T-cell (primary cell): ENCODE results near the gene KIF1C. TPM values are rescaled to one million over a fixed set of nuclear protein-coding genes. Genes with fewer than 3 reads are reported as not detected.

Experiments used
- ATAC-seq, 4 experiments: fragments of 200-7000 bp in 3 of 4; fragments of 150-1000 bp in 1 of 4; cut with Tn5 transposase; replicated peaks in 1 of 4; 1 replicate in 3 of 4; 2 replicates in 1 of 4; pipeline ENCODE4 v1.10.0; 2021; ENCODE audit warnings: moderate library complexity in 3 of 4, mild to moderate bottlenecking in 2 of 4, moderate number of reproducible peaks in 1 of 4
- CTCF ChIA-PET, 2 donors: fragments of 300-600 bp; sonication (Branson Sonifier 250); formaldehyde crosslinking; loops; one replicate each; lab custom pipeline; 2022; ENCODE audit warnings: antibody characterized with exemption in 2 of 2; lab: Charles Lee
- POLR2A ChIA-PET, 2 donors: fragments of 300-600 bp; sonication (Branson Sonifier 250); formaldehyde crosslinking; loops; one replicate each; lab custom pipeline; 2022; ENCODE audit warnings: antibody characterized with exemption in 2 of 2; lab: Charles Lee
- DNase-seq, 35 experiments: peaks; one replicate each; pipeline versions ENCODE4 v3.0.0 to v3.0.0-alpha.2; 2013 to 2023
- H3K27ac ChIP-seq: one replicate; pipeline ENCODE4 v1.5.1; 2013; ENCODE audit warnings: low read length
- H3K27me3 ChIP-seq, 2 experiments: replicated peaks in 1 of 2; 1 replicate in 1 of 2; 2 replicates in 1 of 2; pipeline versions ENCODE4 v1.6.1 to v1.7.0; 2013; ENCODE audit warnings: low read length in 1 of 2, mixed read lengths in 1 of 2; ENCODE audit not compliant: control insufficient read depth in 2 of 2, insufficient read depth in 2 of 2; ENCODE audit errors: extremely low read depth in 1 of 2
- H3K36me3 ChIP-seq, 2 donors: 1 replicate in 1 of 2; 2 replicates in 1 of 2; pipeline versions ENCODE4 v1.6.1 to v1.7.0; 2013; ENCODE audit warnings: low read length in 1 of 2; ENCODE audit not compliant: control insufficient read depth in 2 of 2, insufficient read depth in 1 of 2; ENCODE audit errors: extremely low read depth in 1 of 2
- H3K4me1 ChIP-seq, 2 experiments: 1 replicate in 1 of 2; 2 replicates in 1 of 2; pipeline versions ENCODE4 v1.6.1 to v1.7.0; 2013; ENCODE audit warnings: low read length in 2 of 2, mixed read lengths in 1 of 2; ENCODE audit not compliant: insufficient read depth in 2 of 2, control insufficient read depth in 1 of 2; ENCODE audit errors: extremely low read depth in 1 of 2
- H3K4me3 ChIP-seq, 2 donors: 1 replicate in 1 of 2; 2 replicates in 1 of 2; pipeline versions ENCODE4 v1.5.1 to v1.7.0; 2013; ENCODE audit warnings: mild to moderate bottlenecking in 2 of 2, low read length in 1 of 2, moderate library complexity in 1 of 2; ENCODE audit not compliant: control insufficient read depth in 1 of 2; ENCODE audit errors: extremely low read depth in 1 of 2
- H3K9me3 ChIP-seq: 2 replicates; pipeline ENCODE4 v1.7.0; 2013
- H3K27ac Mint-ChIP-seq, 2 donors: one replicate each; pipeline ENCODE4 v1.8.0; 2020 to 2021; ENCODE audit warnings: mild to moderate bottlenecking in 2 of 2, mixed read lengths in 2 of 2
- H3K27me3 Mint-ChIP-seq, 2 donors: one replicate each; pipeline ENCODE4 v1.8.0; 2021 to 2022; ENCODE audit warnings: mixed read lengths in 2 of 2
- H3K36me3 Mint-ChIP-seq: one replicate; pipeline ENCODE4 v1.8.0; 2021; ENCODE audit warnings: mixed read lengths
- H3K4me1 Mint-ChIP-seq, 3 donors: one replicate each; pipeline ENCODE4 v1.8.0; 2020 to 2022; ENCODE audit warnings: mixed read lengths in 3 of 3, mild to moderate bottlenecking in 1 of 3
- H3K4me3 Mint-ChIP-seq, 3 donors: one replicate each; pipeline ENCODE4 v1.8.0; 2020 to 2022; ENCODE audit warnings: mild to moderate bottlenecking in 3 of 3, mixed read lengths in 3 of 3, moderate library complexity in 3 of 3
- H3K9me3 Mint-ChIP-seq, 3 donors: one replicate each; pipeline ENCODE4 v1.8.0; 2020 to 2022; ENCODE audit warnings: mixed read lengths in 3 of 3
- WGBS: methylation state at CpG from one replicate; pipeline ENCODE4 v1.1.5; 2013; ENCODE audit warnings: missing lambda C conversion rate; ENCODE audit not compliant: insufficient coverage; 5-methylcytosine and 5-hydroxymethylcytosine counted together
- total RNA-seq, 35 experiments: library from RNA in 6 of 35; stranded (reverse) in 6 of 35; fragments of 120-200 nt in 1 of 35; gene quantifications; one replicate each; pipeline versions ENCODE4 v1.2.1 to v1.2.4 and lab custom pipeline; 2013 to 2026

Gene KIF1C
- total RNA-seq, 5 donors from 2014 or later (not counting 1 experiment from before 2014, with no cell fraction given): 15.3 to 37.9 (median 28.5) TPM

GRCh38 chr17:5033352-5034015 is 35.7 kb downstream of the KIF1C start:
- Histone ChIP-seq H3K27ac (no peak overlapping the region), H3K9me3 (no peaks in the 10 kb centered on the region), H3K36me3 (no peaks in the 10 kb centered on the region), H3K4me1 (peaks cover 10 to 36% of the 10 kb centered on the region in 2 experiments), H3K27me3 (peaks cover 0 to 20% of the 10 kb centered on the region in 2 experiments), H3K4me3 (no peak overlapping the region)
- ChIA-PET POLR2A (no interaction called here), CTCF (no interaction called here)
- no peak for DNase-seq
- no peak overlapping the region for H3K27ac Mint-ChIP-seq
- no peak for ATAC-seq
- no peak overlapping the region for H3K4me3 Mint-ChIP-seq
- no peaks in the 10 kb centered on the region for H3K9me3 Mint-ChIP-seq
- WGBS: 89% methylated on average over 12 of the region's 13 CpGs
- H3K4me1 Mint-ChIP-seq: peaks cover 25 to 29% (median 26%) of the 10 kb centered on the region in 3 donors
- no peaks in the 10 kb centered on the region for H3K27me3 Mint-ChIP-seq
- H3K36me3 Mint-ChIP-seq: no peaks in the 10 kb centered on the region

- ChIA-PET CTCF (no interaction called here), POLR2A (no interaction called here)
- H3K27ac ChIP-seq: no peak overlapping the region
- DNase-seq (no peak), ATAC-seq (no peak)
- H3K4me1 ChIP-seq: peaks cover 10 to 36% of the 10 kb centered on the region in 2 experiments
- no peaks in the 10 kb centered on the region for H3K36me3 ChIP-seq
- H3K4me3 ChIP-seq: no peak overlapping the region
- Mint-ChIP-seq H3K9me3 (no peaks in the 10 kb centered on the region), H3K36me3 (no peaks in the 10 kb centered on the region), H3K4me1 (peaks cover 25 to 29% (median 26%) of the 10 kb centered on the region in 3 donors), H3K27ac (no peak overlapping the region), H3K27me3 (no peaks in the 10 kb centered on the region), H3K4me3 (peak overlapping the region in 1 of 3 donors; percentile 36)
- H3K27me3 ChIP-seq: peaks cover 0 to 20% of the 10 kb centered on the region in 2 experiments
- H3K9me3 ChIP-seq: no peaks in the 10 kb centered on the region
- 86% methylated on average over 4 of the region's 5 CpGs for WGBS
Observed at GRCh38 chr17:5034063-5034462, 36.3 kb downstream of the KIF1C start.

- no peak overlapping the region for H3K27ac Mint-ChIP-seq
Observed at GRCh38 chr17:5034651-5035050, 36.9 kb downstream of the KIF1C start.

GRCh38 chr17:5035315-5035714 is 37.6 kb downstream of the KIF1C start, which contains the start of gene SLC52A1:
SLC52A1 (minus strand) TSS chr17:5035426; CDS start chr17:5034606, 820 bp downstream.
- DNase-seq (no peak), ATAC-seq (no peak)
- 26% methylated on average over 8 of the region's 24 CpGs for WGBS
- CTCF ChIA-PET: interaction anchor here (0.6 to 1.0 kb wide), 6 partner anchors 14 to 1631 kb away, joined by 3 to 7 read pairs (median 4); no protein-coding TSS in a partner anchor
- Histone ChIP-seq H3K9me3 (no peaks in the 10 kb centered on the region), H3K4me3 (peak within 1 kb of the TSS in 1 of 2 donors; percentile 5), H3K27ac (no peak within 1 kb of the TSS), H3K27me3 (peaks cover 0 to 20% of the 10 kb centered on the region in 2 experiments), H3K36me3 (no peaks in the 10 kb centered on the region), H3K4me1 (peaks cover 8 to 35% of the 10 kb centered on the region in 2 experiments)
- Mint-ChIP-seq H3K4me1 (peaks cover 25 to 32% (median 28%) of the 10 kb centered on the region in 3 donors), H3K27ac (no peak within 1 kb of the TSS), H3K4me3 (peak within 1 kb of the TSS in 1 of 3 donors; percentile 36), H3K27me3 (no peaks in the 10 kb centered on the region), H3K36me3 (no peaks in the 10 kb centered on the region), H3K9me3 (no peaks in the 10 kb centered on the region)
- POLR2A ChIA-PET: interaction anchor here in 1 of 2 donors (0.7 kb wide), 1 partner anchor 130 kb away, joined by 11 read pairs; no protein-coding TSS in a partner anchor

More at GRCh38 chr17:5034651-5035050, 36.9 kb downstream of the KIF1C start:
- ATAC-seq (no peak), DNase-seq (no peak)
- ChIA-PET CTCF (no interaction called here), POLR2A (no interaction called here)
- peak overlapping the region in 1 of 3 donors; percentile 36 for H3K4me3 Mint-ChIP-seq
- H3K36me3 ChIP-seq: no peaks in the 10 kb centered on the region
- H3K4me1 Mint-ChIP-seq: peaks cover 26 to 30% (median 26%) of the 10 kb centered on the region in 3 donors
- H3K4me1 ChIP-seq: peaks cover 10 to 36% of the 10 kb centered on the region in 2 experiments
- H3K9me3 Mint-ChIP-seq: no peaks in the 10 kb centered on the region
- H3K36me3 Mint-ChIP-seq: no peaks in the 10 kb centered on the region
- no peak overlapping the region for H3K27ac ChIP-seq
- H3K9me3 ChIP-seq: no peaks in the 10 kb centered on the region
- WGBS: 92% methylated on average over 8 of the region's 14 CpGs
- peaks cover 0 to 20% of the 10 kb centered on the region in 2 experiments for H3K27me3 ChIP-seq
- no peak overlapping the region for H3K4me3 ChIP-seq
- H3K27me3 Mint-ChIP-seq: no peaks in the 10 kb centered on the region

- DNase-seq: peak in 7 of 35 experiments; percentile 11 to 51 (median 30)
- Mint-ChIP-seq H3K9me3 (no peaks in the 10 kb centered on the region), H3K27ac (peak overlapping the region; percentile 93 to 95), H3K4me1 (peaks cover 51 to 59% (median 53%) of the 10 kb centered on the region in 3 donors), H3K36me3 (peaks cover 6% of the 10 kb centered on the region), H3K27me3 (no peaks in the 10 kb centered on the region), H3K4me3 (peak overlapping the region; percentile 81 to 84 (median 81))
- Histone ChIP-seq H3K9me3 (no peaks in the 10 kb centered on the region), H3K36me3 (no peaks in the 10 kb centered on the region), H3K4me3 (peak overlapping the region; percentile 33 to 55), H3K27me3 (no peaks in the 10 kb centered on the region), H3K27ac (peak overlapping the region; percentile 82), H3K4me1 (peaks cover 27 to 52% of the 10 kb centered on the region in 2 experiments)
- ChIA-PET POLR2A (interaction anchor here (0.6 kb wide), 2 partner anchors 8 to 12 kb away, joined by 3 to 7 read pairs; no protein-coding TSS in a partner anchor), CTCF (interaction anchor here (0.7 kb wide), 2 partner anchors 100 to 118 kb away, joined by 3 read pairs; no protein-coding TSS in a partner anchor)
- WGBS: 83% methylated on average over 1 of the region's 15 CpGs
- peak; percentile 64 to 85 (median 78) for ATAC-seq
Observed at GRCh38 chr17:5042157-5043022, 44.6 kb downstream of the KIF1C start.

GRCh38 chr17:5043524-5043923 is 45.8 kb downstream of the KIF1C start:
- Histone ChIP-seq H3K27ac (no peak overlapping the region), H3K36me3 (no peaks in the 10 kb centered on the region), H3K4me1 (peaks cover 33 to 59% of the 10 kb centered on the region in 2 experiments), H3K4me3 (no peak overlapping the region), H3K27me3 (no peaks in the 10 kb centered on the region), H3K9me3 (no peaks in the 10 kb centered on the region)
- peaks cover 8% of the 10 kb centered on the region for H3K36me3 Mint-ChIP-seq
- no peaks in the 10 kb centered on the region for H3K27me3 Mint-ChIP-seq
- peaks cover 58 to 69% (median 63%) of the 10 kb centered on the region in 3 donors for H3K4me1 Mint-ChIP-seq
- ChIA-PET POLR2A (no interaction called here), CTCF (interaction anchor here in 1 of 2 donors (0.7 kb wide), 1 partner anchor 70 kb away, joined by 9 read pairs; no protein-coding TSS in a partner anchor)
- ATAC-seq: no peak
- peak overlapping the region; percentile 81 to 84 (median 81) for H3K4me3 Mint-ChIP-seq
- 100% methylated on average over 1 of the region's 1 CpG for WGBS
- H3K9me3 Mint-ChIP-seq: no peaks in the 10 kb centered on the region
- DNase-seq: no peak
- peak overlapping the region; percentile 93 to 95 for H3K27ac Mint-ChIP-seq
